PFSK-1 (cell line): ENCODE measurements around the gene BLZF1.

Experiments
- FOXP2 ChIP-seq: optimal IDR thresholded peaks from 2 replicates; pipeline ENCODE3; 2011; ENCODE audit warnings: borderline replicate concordance, control low read depth, inconsistent platforms; ENCODE audit not compliant: insufficient read depth; ENCODE audit errors: extremely low read length, extremely low read depth
- POLR2AphosphoS5 ChIP-seq: IDR thresholded peaks from 2 replicates; pipeline ENCODE4 v1.6.1; 2012; ENCODE audit warnings: low read depth, mild to moderate bottlenecking, control low read depth, low read length, moderate library complexity
- REST ChIP-seq, 2 experiments: IDR thresholded peaks; 2 replicates each; pipeline versions ENCODE4 v1.6.1 to v1.8.0; 2011 to 2012; ENCODE audit warnings: low read depth in 2 of 2, low read length in 2 of 2, control low read depth in 1 of 2, inconsistent platforms in 1 of 2, mild to moderate bottlenecking in 1 of 2, moderate library complexity in 1 of 2; ENCODE audit not compliant: insufficient read depth in 1 of 2
- SIN3A ChIP-seq: IDR thresholded peaks from 2 replicates; pipeline ENCODE4 v1.6.1; 2012; ENCODE audit warnings: mild to moderate bottlenecking, low read length, moderate library complexity, borderline replicate concordance; ENCODE audit not compliant: insufficient read depth
- TAF1 ChIP-seq: IDR thresholded peaks from 2 replicates; pipeline ENCODE4 v1.6.1; 2012; ENCODE audit warnings: low read length, control low read depth, borderline replicate concordance; ENCODE audit not compliant: insufficient read depth

GRCh38 chr1:169363046-169363730, 4.8 kb upstream of the BLZF1 start:
- TF ChIP-seq SIN3A: no peak
- no peak for TF ChIP-seq TAF1
- no peak for TF ChIP-seq FOXP2
- no peak for TF ChIP-seq POLR2AphosphoS5
- TF ChIP-seq REST (IDR thresholded peaks at IDR 0.05; ENCODE audit: insufficient read depth in 1 of 2, low read depth in 2 of 2, low read length in 2 of 2): no peak
